GM18498 (cell line): ENCODE measurements around the gene PTH1R.

Experiments
- ATAC-seq: cut with Tn5 transposase; IDR thresholded peaks from one replicate; pipeline ENCODE4 v1.9.1; 2021; ENCODE audit warnings: mild to moderate bottlenecking, moderate library complexity; ENCODE audit not compliant: unreplicated experiment

The PTH1R gene

DNA sequence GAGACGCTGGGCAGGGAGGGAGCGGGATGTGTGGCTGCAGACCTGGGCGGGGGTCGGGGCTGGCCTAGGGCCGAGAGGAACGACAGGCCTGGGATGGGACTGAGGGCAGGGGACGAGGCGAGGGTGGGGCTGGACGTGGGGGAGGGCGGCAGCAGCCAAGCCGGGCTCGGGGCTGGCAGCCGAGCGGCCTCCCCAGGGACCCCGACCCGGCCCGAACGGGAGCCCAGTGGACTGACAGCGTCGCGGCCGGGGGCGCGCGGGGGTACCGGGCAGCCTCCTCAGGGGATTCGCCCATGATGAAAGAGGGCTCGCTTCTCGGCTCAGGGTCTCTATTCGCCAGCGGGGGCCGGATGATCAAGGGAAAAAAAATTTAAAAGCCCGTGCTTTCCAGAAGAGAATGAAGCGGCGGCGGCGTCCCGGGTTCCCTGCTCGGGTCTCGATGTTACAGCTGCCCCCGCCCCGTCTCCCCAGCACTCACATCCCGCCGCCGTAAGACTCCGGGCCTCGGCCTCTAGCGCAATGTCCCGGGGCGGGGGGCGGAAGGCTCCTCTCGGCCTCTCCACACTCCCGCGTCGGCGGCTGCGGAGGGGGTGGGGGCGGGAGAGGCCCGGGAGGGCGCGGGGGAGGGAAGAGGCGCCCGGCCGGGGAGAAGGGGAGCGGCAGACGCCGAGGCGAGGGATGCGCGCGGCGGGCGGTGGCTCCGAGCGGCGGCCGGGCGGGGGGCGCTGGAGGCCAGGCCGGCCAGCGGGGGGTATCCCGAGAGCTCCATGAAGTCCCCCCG lies 4.3 kb downstream of the PTH1R start:
- ATAC-seq: no peak

DNA sequence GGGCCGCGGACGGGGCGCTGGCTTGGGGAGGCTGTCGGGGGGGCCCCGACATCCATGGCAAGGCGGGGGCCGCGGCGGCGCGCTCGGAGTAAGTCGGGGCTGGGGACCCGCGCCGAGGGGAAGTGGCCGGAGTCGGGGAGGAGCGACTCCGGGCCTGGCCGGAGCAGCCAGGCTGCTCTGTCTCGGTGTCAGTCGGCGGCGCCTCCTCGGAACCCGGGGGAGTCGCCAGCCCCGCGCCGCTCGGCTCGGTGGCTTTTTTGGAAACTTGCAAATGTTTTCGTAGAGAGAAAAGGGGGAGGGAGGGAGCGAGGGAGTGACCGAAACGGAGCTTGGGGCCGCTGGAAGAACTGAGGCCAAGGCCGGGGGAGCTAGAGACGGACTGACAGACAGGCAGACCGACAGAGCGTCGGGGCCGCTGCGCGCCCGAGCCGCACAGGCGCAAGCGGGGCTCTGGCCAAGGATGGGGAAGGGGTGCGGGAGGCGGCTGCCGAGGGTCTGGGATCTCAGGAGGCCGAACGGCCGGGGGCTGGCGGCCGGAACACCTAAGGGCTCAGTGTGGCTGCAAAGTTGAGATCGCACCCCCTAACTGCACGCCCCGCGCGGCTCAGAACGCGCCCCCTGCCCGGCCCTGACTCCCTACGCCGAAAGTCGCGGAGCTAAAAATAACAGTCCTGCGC lies 5.0 kb downstream of the PTH1R start:
- ATAC-seq: no peak

DNA sequence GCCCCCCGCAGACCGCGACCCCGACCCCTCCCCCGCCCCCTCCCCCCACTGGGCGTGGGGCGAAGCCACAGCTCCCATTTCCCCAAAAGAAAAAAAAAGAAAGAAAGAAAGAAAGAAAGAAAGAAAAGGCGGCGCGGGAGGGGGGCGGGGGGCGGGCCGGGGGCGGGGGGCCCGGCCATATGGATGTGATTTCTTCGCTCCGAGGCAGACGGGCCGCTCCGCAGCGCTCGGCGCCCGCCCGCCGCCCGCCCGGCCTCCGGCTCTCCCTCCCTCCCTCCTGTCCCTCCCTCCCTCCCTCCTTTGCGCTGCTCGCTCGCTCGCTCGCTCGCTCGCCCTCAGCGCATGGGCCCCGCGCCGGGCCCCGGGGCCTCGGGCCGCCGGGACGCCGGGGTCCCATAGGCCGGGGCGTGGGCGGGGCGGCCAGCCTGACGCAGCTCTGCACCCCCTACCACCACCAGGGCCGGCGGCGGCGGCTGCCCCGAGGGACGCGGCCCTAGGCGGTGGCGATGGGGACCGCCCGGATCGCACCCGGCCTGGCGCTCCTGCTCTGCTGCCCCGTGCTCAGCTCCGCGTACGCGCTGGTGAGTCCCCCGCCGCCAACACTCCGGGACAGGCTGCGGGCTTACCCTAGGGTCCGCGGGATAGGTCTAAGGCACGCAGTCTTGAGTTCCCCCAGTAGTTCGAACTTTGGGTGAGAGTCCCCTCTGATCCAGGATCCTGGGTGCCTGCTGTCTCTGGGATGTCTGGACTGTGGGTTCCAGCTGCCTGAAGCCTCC lies 5.7 kb downstream of the PTH1R start:
- no peak for ATAC-seq

DNA sequence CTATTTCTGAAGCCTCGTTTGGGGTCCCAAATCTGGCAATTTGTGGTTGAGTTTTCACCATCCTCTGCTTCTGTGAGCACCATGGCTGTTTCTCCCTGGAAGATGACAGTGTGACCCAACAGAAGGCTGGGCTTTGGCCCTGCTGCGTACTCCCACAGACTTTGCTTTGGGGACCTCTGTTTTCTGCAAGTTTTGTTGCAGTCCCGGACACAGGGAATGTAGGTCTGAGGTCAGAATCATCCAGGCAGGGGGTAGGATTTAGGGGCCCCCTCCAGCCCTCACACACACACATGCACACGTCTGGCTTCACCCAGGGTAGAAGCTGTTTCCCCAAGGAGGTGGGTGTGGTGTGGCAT lies 6.3 kb downstream of the PTH1R start:
- ATAC-seq: no peak

DNA sequence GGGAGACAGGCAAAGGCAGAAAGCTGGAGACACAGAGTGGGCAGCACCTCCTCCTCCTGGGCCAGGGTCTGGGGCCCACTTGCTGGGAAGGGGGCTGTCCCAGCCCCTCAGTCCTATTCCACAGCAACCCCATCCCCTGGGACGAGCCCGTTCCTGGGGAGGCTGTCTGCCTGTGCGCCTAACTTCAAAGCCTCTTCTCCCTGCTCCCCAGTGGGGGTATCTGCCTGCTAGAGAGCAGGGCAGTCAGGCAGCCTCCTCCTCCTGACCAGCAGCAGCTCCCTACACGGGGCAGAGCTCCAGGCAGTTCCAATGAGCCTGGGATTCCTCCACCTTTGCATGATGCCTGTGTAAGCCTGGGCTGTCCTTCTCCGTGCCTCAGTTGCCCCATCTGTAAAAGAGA lies 6.9 kb downstream of the PTH1R start:
- ATAC-seq: no peak

DNA sequence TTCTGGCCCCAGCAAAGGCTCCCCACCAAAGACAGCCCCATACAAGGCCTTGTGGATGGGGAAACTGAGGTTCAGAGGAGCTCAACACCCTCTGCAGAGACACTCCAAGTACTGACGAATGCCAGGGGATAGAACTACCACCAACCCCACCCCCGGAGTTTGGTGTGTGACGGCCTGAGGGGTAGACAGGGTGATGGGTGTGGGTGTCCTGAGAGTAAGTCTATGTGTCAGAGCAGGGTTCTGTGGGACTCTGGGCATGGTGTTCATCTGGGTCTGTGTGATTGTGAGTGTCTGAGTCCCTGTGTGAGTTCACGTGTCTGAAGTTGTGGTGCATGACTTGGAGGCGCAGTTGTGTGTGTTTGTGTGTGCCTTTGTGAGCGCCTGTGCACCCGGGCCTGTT lies 7.4 kb downstream of the PTH1R start:
- no peak for ATAC-seq

DNA sequence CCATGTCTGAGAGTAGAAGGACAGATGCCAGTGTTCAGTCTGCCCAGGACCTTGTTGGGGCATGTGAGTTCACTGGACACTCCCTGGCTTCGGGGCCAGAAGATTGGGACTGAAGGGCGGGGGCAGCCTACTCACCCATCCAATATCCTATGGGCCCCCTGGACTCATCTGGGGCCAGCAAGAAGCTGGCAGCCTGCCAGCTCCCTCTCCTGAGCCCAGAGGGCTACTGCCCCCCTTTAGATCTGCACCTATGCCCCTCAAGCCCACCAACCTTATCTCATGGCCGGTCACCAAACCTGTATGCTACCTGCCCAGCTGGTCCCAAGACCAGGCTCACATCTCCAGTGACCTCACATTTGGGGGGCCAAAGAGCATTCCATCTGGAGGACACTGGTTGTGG lies 8.1 kb downstream of the PTH1R start:
- ATAC-seq: no peak

DNA sequence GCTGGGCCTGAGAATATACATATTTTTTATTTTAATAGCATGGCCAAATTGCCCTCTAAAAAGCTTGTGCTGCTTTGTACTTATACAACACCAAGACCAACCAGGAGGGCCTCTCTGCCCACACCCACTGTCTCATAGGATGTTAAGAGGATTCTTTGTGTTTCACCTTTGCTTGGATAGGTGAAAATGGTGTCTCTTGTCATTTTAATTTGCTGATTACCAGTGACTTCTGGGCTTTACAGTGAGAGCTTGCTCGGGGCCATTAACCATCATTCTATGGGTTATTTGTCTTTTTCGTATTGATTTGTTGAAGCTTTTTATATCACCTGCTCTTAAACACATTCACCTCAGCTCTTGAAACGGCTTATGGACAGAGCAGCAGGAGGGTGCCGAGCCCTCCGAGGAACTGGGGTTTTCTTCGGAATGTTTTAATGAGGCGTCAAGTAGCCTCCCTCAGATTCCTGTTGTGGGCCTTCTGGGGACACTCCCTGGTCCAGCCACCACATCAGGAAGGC lies 10.5 kb downstream of the PTH1R start:
- no peak for ATAC-seq

DNA sequence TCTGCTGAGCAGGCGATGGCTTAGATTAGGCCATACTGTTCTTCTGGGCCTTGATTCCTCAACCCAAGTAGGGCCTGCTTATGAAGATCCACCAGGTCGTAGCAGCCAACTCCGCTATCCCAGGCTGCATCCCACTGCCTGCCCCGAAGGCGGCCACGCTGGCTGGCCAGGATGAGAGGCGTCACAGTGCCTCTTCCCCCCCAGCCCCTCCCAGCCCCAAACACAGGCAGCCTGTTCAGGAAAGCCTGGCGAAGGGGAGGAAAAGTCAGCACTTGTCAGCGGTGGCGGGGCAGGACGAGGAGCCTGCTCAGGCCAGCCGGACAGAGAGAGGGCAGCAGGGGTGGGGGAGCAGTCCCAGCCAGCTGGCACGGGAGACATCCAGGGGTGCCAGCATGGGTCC lies 11.2 kb downstream of the PTH1R start:
- no peak for ATAC-seq

DNA sequence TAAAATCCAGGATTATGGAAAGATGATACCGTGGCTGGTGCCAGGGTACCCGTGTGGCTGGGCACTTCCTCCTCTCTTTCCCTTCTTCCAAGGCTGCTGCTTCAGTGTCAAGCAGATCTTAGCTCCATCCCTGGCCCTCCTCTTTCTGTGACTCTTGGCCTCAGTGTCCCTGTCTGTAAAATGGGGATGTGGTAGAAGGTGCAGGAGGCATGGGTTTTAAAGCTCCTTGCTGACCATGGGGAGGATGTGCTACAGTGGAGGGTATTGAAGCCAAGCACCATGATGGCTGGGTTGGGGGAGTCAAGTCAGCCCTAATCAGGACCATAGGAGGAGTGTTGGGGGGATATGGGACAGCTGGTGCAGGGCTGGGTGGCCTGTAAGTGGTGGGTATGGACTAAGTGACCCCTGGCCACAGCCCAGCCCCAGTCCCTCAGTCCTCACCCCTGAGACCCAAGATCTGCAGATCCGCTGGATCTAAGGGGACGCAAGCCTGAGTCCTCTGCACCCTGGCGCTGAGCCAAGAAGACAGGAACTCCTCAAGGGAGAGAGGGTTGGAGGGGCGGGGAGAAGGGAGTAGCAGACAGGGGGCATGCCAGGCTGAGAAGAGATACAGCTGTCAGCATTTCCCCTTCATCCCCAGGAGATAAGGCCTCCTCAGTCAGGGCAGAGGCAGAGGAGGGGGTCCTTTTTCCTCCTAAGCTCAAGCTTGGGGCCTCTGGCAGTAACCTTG lies 12.0 kb downstream of the PTH1R start:
- no peak for ATAC-seq

DNA sequence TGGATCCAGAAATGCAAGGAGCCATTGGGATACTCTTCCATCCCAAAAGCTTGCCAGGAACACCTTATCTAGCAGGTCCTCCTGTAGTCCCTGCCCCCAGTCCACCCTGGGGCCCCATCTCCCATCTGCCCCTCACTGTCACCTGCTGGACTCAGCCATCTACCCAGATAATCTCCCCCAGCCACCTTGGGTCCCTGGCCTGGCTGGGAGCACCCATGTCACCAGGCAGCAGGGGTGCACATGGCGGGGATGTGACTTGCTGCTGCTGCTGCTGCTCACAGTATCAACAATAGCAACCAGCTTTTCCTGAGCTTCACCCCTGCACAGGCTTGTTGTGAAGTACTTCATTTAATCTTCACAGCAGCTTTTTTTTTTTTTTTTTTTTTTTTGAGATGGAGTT lies 12.6 kb downstream of the PTH1R start:
- no peak for ATAC-seq

DNA sequence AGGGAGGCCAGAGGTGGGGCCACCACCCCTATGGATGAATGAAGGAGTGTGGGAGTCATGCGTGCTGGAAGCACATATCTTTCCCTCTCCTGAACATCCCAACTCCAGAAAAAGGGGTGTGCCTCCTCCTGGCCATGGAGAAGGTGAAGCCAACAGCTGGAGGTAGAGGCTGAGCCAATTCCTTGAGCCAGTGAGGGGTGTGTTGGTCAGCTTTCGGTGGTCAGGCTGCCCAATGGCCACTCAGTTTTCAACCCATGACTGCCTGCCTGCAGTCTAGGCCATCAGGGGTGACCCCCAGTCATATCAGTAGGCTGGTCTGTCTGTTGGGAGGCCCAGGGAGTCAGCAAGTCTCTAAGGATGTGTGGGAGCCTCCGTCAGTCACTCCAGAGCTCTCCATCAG lies 13.6 kb downstream of the PTH1R start:
- no peak for ATAC-seq

DNA sequence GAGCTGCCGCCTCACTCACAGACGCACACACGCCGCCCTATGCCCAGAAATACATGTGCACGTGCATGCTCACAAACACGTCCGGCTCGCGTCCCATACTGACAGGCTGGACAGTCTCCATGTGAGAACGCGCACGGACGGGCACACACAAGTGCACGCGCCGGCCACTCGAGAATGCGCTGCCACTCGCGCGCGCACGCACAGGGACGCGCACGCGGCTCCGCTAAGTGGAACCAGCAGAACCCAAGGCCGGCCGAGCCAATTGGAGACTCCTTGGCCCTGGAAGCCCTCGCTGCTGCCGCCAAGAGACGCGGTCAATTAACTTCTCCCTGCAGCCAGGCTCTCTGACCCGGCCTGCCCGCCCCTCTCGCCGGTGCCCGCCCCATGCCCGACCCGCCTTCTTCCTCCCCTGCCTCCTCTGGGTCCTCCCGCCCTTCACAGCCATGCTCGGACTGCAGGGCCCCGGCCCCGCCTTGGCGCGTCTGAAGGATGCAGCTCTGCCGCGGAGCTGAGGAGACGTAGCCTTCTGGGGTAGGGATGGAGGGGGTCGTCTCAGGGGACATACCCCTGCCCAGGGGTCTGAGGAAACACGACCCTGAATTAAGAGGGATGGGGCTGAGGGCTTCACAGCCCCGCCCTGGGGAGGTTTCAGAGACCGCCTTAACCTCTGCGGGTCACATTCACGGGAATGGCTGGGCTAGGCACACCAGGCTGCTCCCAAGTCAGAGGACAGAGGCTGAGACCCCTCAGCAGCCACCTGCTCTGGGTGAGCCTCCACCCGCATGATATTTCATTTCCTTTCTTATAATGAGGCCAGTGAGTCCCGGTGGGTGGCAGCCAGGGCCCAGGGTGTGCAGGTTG lies 15.0 kb downstream of the PTH1R start:
- ATAC-seq: peak; percentile 60

DNA sequence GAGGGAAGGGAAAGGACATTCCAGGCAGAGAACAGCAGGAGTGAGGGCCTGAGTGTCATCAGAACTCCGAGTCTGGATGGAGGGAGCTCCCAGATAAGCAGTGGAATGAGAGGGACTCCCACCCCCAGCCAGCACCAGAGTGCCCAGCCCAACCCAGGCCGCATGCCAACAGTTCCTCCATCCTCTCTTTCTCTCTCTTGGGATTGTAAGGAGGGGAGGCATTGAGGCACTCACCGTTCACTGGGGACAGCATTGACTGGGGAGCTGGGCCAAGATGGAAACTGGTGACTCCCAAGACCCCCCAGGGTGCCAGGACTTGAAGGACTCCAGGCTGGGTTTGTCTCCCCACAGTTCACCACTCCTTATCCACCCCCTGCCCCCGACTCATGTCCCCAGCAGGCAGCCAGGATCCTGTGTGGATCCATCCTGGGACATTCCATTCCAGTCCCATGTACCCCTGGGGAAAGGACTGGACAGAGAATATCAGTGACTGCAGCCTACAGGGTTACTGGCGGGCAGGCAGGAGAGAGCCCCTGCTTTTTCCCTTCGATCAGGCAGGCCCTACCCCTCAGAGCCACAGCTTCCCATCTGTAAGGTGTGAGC lies 15.7 kb downstream of the PTH1R start:
- ATAC-seq: no peak

DNA sequence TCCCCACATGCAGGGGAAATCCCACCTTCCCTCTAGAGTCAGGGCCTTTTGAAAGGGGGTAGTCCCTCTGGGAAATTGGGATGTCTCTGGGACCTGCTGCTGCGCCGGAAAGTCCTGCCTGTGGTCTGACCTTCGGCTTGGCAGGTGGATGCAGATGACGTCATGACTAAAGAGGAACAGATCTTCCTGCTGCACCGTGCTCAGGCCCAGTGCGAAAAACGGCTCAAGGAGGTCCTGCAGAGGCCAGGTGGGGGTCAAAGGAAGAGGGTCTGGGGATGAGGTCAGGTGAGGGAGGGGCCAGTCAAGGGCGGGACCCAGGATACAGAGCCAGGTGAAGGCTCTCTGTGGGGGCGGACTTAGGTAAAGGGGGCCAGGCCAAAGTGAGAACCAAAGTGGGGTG lies 16.2 kb downstream of the PTH1R start:
- no peak for ATAC-seq

DNA sequence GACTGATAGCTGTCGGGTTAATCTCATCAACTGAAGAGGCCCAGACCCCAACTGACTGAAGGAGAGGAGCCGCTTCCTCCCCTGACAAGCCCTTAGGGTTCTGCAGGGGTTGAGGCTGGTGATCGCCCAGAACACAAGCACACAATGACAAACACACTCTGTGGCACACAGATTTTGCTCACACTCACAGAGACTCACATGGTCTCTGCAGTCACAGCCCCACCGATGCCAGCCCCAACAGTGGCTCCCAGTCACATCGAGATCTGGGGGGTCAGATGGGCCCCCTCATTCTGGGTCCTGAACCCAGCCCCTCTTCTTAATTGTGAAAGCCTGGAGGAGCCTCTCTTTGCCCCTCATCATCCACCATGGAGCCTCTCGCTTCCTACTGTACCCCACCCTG lies 16.7 kb downstream of the PTH1R start:
- no peak for ATAC-seq

DNA sequence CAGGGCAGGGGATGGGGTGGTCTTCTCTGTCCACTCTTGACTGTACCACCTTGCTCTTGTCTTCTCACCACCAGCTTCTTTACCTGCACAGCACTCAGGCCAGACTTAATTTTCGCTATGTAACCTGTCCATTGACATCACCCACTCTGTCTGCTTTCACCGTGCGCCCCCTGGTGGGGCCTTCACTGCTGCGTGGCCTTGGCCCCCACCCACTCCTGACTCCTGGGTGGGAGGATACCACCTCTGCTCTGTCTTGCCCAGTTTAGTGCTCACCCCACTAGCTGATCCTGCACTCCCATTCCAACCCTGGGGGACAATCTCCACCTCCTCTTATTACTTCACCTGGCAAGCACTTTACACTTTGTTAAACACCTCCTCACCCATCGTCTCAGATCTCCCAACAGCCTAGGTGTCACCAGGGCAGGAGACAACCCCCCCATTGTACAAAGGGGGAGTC lies 17.7 kb downstream of the PTH1R start:
- no peak for ATAC-seq

DNA sequence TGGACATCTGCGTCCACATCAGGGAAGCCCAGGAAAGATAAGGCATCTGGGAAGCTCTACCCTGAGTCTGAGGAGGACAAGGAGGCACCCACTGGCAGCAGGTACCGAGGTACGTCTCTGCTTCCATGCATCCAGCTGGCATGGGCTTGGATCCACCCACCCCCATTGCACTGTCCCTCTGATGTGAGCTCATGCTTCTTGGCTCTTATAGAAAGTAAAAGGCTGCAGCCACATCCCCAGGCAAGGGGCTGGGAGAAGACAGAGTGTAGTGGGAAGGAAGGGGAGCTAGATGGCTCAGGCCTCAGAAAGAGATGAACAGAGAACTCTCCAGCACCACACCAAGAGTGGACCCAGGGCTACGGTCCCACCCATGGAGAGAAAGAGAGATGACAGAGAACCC lies 18.2 kb downstream of the PTH1R start:
- no peak for ATAC-seq

DNA sequence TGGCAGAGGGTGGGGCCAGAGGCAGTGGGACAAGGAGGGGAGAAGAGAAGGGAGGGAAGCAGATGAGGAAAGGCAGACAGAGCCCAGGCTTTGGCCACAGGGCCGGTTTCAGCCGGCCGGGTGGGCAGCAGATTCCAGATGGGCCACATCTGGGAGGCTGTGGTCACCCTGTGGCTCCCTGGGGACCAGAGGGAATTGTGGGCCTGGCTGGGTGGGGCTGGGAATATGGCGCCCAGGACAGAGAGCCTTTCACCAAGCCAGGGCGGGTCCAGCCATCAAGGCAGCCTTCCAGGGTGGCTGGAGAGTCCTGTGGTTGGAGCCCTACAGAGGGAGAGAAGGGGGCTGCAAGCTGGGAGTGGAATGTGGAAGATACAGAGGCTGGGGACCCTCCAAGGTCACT lies 18.9 kb downstream of the PTH1R start:
- no peak for ATAC-seq

DNA sequence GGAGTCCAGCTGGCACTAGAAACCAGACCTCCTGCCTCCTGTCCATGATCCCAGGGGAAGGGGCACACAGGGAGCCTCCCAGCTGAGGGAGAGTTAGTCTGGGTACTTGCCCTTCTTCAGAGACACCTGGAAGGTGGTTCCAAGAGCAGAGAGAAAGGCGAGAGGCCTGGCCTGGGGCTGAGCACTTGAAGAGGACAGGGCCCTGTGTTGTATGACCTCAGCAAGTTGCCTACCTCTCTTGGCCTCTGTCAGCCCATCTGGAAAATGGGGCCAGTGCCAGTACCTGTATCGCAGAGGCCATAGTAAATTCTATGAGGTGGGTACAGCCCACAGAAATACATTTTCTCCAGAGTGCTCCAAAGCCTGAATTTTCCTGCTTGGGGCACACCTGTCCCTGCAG lies 19.5 kb downstream of the PTH1R start:
- no peak for ATAC-seq
